Adrenal gland (tissue), 12 donors: ENCODE measurements around the gene DENND2A. TPM values are rescaled to one million over a fixed set of nuclear protein-coding genes. Genes with fewer than 3 reads are reported as not detected.
A peak's percentile ranks its signal among the peaks of the same experiment; 100 is the strongest.

ENCODE experiments used
- DNase-seq, 7 donors: peaks; one replicate each; pipeline ENCODE4 v3.0.0-alpha.2; 2019 to 2020
- H3K27ac ChIP-seq, 5 donors: fragments of 200-600 bp; sonication (generic) in 4 of 5; 1 replicate in 3 of 5; 2 replicates in 2 of 5; pipeline versions ENCODE4 v1.5.1 to v1.8.0; 2016 to 2020; ENCODE audit warnings: mild to moderate bottlenecking in 1 of 5
- H3K27me3 ChIP-seq: fragments of 200-600 bp; 2 replicates; pipeline ENCODE4 v1.8.0; 2021
- H3K36me3 ChIP-seq, 2 donors: fragments of 200-600 bp; replicated peaks in 1 of 2; 1 replicate in 1 of 2; 2 replicates in 1 of 2; pipeline versions ENCODE4 v1.5.1 to v1.8.0; 2018 to 2022
- H3K4me1 ChIP-seq, 2 donors: fragments of 200-600 bp; replicated peaks in 1 of 2; 1 replicate in 1 of 2; 2 replicates in 1 of 2; pipeline versions ENCODE4 v1.5.1 to v1.8.0; 2018 to 2021
- H3K4me3 ChIP-seq, 4 donors: fragments of 200-600 bp; sonication (generic) in 3 of 4; one replicate each; pipeline ENCODE4 v1.5.1; 2016 to 2018
- H3K9me3 ChIP-seq, 3 donors: fragments of 200-600 bp; sonication (generic) in 1 of 3; replicated peaks in 1 of 3; 1 replicate in 2 of 3; 2 replicates in 1 of 3; pipeline versions ENCODE4 v1.5.1 to v1.8.0; 2016 to 2021
- CTCF ChIP-seq, 6 experiments: fragments of 450-650 bp in 4 of 6; fragments of 200-600 bp in 2 of 6; sonication (generic) in 1 of 6; IDR thresholded peaks; 1 replicate in 5 of 6; 2 replicates in 1 of 6; pipeline versions ENCODE4 v1.5.1 to v1.8.0; 2016 to 2021; ENCODE audit warnings: antibody characterized with exemption in 6 of 6, mild to moderate bottlenecking in 2 of 6, moderate library complexity in 1 of 6
- POLR2A ChIP-seq, 2 donors: fragments of 450-650 bp; IDR thresholded peaks; one replicate each; pipeline ENCODE4 v1.6.1; 2017; ENCODE audit warnings: antibody characterized with exemption in 2 of 2, mild to moderate bottlenecking in 2 of 2, moderate library complexity in 1 of 2
- WGBS, 4 donors: extraction: QIAGEN DNeasy Blood & Tissue Kit in 2 of 4; methylation state at CpG; one replicate each; pipeline versions ENCODE4 v1.1.5 to v1.1.7; 2013 to 2017; 5-methylcytosine and 5-hydroxymethylcytosine counted together
- intact Hi-C, 2 donors: fragments of 100-400 bp; cut with DNase I; formaldehyde crosslinking; loops; one replicate each; pipeline versions ENCODE4 v1.14.1 to v1.15.0; 2022 to 2023
- polyA plus RNA-seq, 3 donors: library from polyadenylated mRNA; stranded (reverse); fragments of 200-250 nt in 2 of 3; fragments of 350-450 nt in 1 of 3; fragmentation: Illumina TruSeq in 1 of 3; extraction: RNeasy Lipid Tissue Mini Kit (QIAGEN cat#74804) in 1 of 3; gene quantifications; one replicate each; pipeline ENCODE4 v1.2.3, GENCODE V29; 2013 to 2014
- total RNA-seq, 9 donors: library from RNA; depleted of rRNA in 4 of 9; stranded (reverse); fragments of >200 nt in 4 of 9; fragments of 120-200 nt in 1 of 9; fragmentation: NEBNext Ultra II Directional in 1 of 9; extraction: Animal tissue kit (Norgen Biotek cat#: 25700) in 1 of 9; gene quantifications; one replicate each; pipeline versions ENCODE4 v1.1.0 to v1.2.4, GENCODE V29; 2013 to 2023
- donor health status: healthy with polysubstance abuse.
- donor health status: Bipolar disorder and iron deficiency.
- donor health status: DM: yes; HTN: yes; CAD: no.
- donor health status: DM: no; HTN: no; CAD: no.
- donor health status: DM: no; HTN: no; CAD: no.
- donor health status: DM: yes; HTN: yes; CAD: no.

DENND2A gene
- total and polyA plus RNA-seq, 12 donors: 3.0 to 10.9 (median 5.8) TPM

- H3K27ac ChIP-seq: no peak overlapping the region
- H3K4me1 ChIP-seq: peaks cover 0 to 13% of the 10 kb centered on the region in 2 donors
- DNase-seq: no peak
- no peaks in the 10 kb centered on the region for H3K27me3 ChIP-seq
- 85 to 92% (median 88%) methylated on average over 5 of the region's 5 CpGs for WGBS, 4 donors
- H3K4me3 ChIP-seq: no peak overlapping the region
- TF ChIP-seq CTCF (IDR thresholded peaks at IDR 0.05) (no peak), POLR2A (IDR thresholded peaks at IDR 0.05) (no peak)
- H3K9me3 ChIP-seq: no peaks in the 10 kb centered on the region
- intact Hi-C loops: no loop called here
- H3K36me3 ChIP-seq: no peaks in the 10 kb centered on the region
Measured at GRCh38 chr7:140605337-140605736, 35.3 kb downstream of the DENND2A start.

GRCh38 chr7:140604760-140605159, 35.9 kb downstream of the DENND2A start:
- H3K4me1 ChIP-seq: peaks cover 0 to 13% of the 10 kb centered on the region in 2 donors

GRCh38 chr7:140604076-140604475, 36.5 kb downstream of the DENND2A start:
- DNase-seq: no peak
- H3K27ac ChIP-seq: no peak overlapping the region
- H3K27me3 ChIP-seq: no peaks in the 10 kb centered on the region
- intact Hi-C loops: no loop called here
- 86 to 90% (median 88%) methylated on average over 7 of the region's 7 CpGs for WGBS, 4 donors
- no peak overlapping the region for H3K4me3 ChIP-seq
- H3K36me3 ChIP-seq: no peaks in the 10 kb centered on the region
- no peak for TF ChIP-seq CTCF (IDR thresholded peaks at IDR 0.05)
- no peak for TF ChIP-seq POLR2A (IDR thresholded peaks at IDR 0.05)
- H3K9me3 ChIP-seq: no peaks in the 10 kb centered on the region
- H3K4me1 ChIP-seq: peaks cover 0 to 13% of the 10 kb centered on the region in 2 donors

More at GRCh38 chr7:140604760-140605159, 35.9 kb downstream of the DENND2A start:
- Histone ChIP-seq H3K36me3 (no peaks in the 10 kb centered on the region), H3K4me3 (no peak overlapping the region), H3K27me3 (no peaks in the 10 kb centered on the region), H3K9me3 (no peaks in the 10 kb centered on the region), H3K27ac (no peak overlapping the region)
- DNase-seq: no peak
- 89 to 96% (median 92%) methylated on average over 4 of the region's 4 CpGs for WGBS, 4 donors
- intact Hi-C loops: no loop called here
- no peak for TF ChIP-seq CTCF (IDR thresholded peaks at IDR 0.05)

GRCh38 chr7:140601566-140602174, 38.9 kb downstream of the DENND2A start:
- Histone ChIP-seq H3K27ac (peak overlapping the region in 2 of 5 donors; percentile 4 to 56), H3K9me3 (no peaks in the 10 kb centered on the region), H3K36me3 (no peaks in the 10 kb centered on the region), H3K27me3 (no peaks in the 10 kb centered on the region), H3K4me1 (peaks cover 0 to 8% of the 10 kb centered on the region in 2 donors), H3K4me3 (no peak overlapping the region)
- DNase-seq: no peak
- WGBS, 4 donors: 80 to 84% (median 82%) methylated on average over 16 to 21 of the region's 21 CpGs
- intact Hi-C loops: no loop called here
- TF ChIP-seq POLR2A (IDR thresholded peaks at IDR 0.05) (no peak), CTCF (IDR thresholded peaks at IDR 0.05) (no peak)
